ENCODE data around the gene CTSZ.

Gene CTSZ

DNA sequence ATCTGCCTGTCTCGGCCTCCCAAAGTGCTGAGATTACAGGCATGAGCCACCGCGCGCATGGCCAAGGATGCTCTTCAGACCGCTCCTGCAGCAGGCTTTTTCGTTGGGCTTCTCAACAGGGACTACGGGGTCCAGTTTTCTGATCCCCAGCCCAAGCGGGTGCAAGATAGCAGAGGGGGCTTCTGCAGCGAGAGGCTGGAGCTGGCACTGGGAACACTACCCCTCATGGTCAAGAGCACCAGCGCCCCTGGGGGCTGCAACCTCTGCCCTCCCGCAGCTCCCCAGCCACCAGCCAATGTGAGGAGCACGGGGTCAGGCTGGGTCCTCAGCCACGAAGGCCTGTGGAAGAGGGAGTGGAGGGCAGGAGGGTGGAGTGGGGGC lies 6.0 kb downstream of the CTSZ start:
- no peak overlapping the region for H3K4me3 Mint-ChIP-seq
- H3K4me1 Mint-ChIP-seq, result peaks cover 60% of the 10 kb centered on the region
- H3K27ac Mint-ChIP-seq, result peak overlapping the region; percentile 46
- no peaks in the 10 kb centered on the region for H3K27me3 Mint-ChIP-seq
- H3K9me3 Mint-ChIP-seq, result no peaks in the 10 kb centered on the region
- no peak for ATAC-seq
- peaks cover 88% of the 10 kb centered on the region for H3K36me3 Mint-ChIP-seq

DNA sequence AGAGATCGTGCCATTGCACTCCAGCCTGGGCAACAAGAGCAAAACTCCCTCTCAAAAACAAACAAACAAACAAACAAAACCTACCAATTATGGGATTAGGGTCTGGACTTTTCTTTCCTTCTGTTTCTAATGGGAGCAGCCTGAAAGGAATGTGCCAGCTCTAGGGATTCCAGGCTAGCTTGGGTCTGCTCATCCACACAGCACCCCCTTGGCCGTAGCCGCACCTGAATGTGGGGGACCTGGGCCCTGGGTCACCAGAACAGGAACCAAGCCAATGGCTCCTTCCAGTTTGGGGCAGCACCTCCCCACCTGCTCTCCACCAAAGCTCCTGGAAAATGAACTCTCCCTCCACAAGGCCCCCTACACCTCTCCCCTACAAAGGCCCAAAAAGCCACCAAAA lies 6.7 kb downstream of the CTSZ start:
- H3K4me3 Mint-ChIP-seq, result no peak overlapping the region
- H3K4me1 Mint-ChIP-seq, result peaks cover 61% of the 10 kb centered on the region
- H3K27me3 Mint-ChIP-seq, result no peaks in the 10 kb centered on the region
- peak overlapping the region; percentile 46 for H3K27ac Mint-ChIP-seq
- ATAC-seq, result no peak
- no peaks in the 10 kb centered on the region for H3K9me3 Mint-ChIP-seq
- peaks cover 88% of the 10 kb centered on the region for H3K36me3 Mint-ChIP-seq

DNA sequence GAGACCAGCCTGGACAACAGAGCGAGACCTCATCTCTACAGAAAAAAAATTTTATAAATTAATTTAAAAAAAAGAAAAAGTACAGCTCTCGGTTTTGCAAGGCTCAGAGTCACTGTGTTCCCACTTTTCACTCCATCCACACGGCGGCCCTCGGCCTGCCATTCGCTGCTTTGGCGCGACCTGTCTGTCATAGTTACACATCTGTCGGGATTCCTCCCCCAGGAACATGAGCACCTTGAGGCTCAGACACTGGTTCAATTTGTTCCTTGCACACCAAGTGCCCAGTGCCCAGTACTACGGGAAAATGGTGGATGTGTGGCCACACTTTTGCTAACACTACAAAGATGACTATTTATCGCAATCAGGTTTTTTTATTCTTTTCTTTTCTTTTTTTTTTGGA lies 8.4 kb downstream of the CTSZ start:
- no peak for ATAC-seq
- H3K36me3 Mint-ChIP-seq, result peaks cover 89% of the 10 kb centered on the region
- H3K4me3 Mint-ChIP-seq, result no peak overlapping the region
- H3K27ac Mint-ChIP-seq, result peak overlapping the region; percentile 37
- H3K9me3 Mint-ChIP-seq, result no peaks in the 10 kb centered on the region
- peaks cover 69% of the 10 kb centered on the region for H3K4me1 Mint-ChIP-seq
- no peaks in the 10 kb centered on the region for H3K27me3 Mint-ChIP-seq

DNA sequence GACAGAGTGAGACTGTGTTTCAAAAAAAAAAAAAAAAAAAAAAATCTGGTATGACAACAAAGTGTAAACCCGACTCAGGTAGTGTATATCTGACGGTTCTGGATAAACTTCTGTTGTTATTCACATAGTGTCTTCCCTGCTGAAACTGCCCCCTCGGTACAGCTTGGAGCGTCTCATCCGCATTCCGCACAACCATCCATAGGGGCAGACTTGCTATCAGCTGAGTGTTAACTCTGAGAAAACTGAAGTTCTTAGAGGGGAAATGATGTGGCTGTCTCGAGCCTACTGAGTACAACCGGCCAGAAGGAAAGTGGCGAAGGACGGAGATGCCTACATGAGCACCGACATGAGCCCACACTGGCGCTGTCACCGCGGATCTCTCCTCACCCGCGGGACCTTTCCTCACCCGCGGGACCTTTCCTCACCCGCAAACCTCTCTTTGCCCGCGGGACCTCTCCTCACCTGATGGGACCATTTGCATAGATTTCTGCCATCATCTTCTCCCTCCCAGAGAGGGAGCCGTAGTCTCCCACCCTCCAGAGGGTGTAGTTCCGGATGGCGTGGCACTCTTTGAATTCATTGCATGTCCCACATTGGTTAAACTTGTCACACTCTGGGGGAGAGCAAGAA lies 9.8 kb downstream of the CTSZ start:
- Mint-ChIP-seq H3K27me3 (no peaks in the 10 kb centered on the region), H3K4me1 (peaks cover 69% of the 10 kb centered on the region), H3K27ac (peak overlapping the region; percentile 37), H3K36me3 (peaks cover 88% of the 10 kb centered on the region), H3K9me3 (no peaks in the 10 kb centered on the region), H3K4me3 (no peak overlapping the region)
- ATAC-seq, result no peak

DNA sequence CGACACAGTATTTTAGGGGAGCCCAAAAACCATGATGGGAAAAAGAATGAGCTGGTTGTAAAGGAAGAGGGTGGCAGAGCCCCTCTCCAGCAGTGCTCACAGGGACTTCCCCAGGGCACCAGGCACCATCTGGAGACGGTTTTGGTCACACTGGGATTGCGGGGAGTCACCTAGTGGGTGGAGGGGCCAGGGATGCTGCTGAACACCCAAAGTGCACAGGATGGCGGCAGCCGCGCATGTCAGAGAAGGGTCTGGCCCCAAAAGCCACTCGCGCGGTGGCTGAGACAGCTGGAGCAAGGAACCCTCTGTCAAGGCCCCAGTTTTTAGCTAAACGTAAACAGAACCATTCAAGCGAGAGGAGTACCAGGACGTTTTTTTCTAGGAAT lies 10.8 kb downstream of the CTSZ start:
- ATAC-seq, result no peak
- Mint-ChIP-seq H3K36me3 (peaks cover 85% of the 10 kb centered on the region), H3K27ac (peak overlapping the region; percentile 36), H3K4me3 (no peak overlapping the region), H3K9me3 (no peaks in the 10 kb centered on the region), H3K4me1 (peaks cover 59% of the 10 kb centered on the region), H3K27me3 (no peaks in the 10 kb centered on the region)

DNA sequence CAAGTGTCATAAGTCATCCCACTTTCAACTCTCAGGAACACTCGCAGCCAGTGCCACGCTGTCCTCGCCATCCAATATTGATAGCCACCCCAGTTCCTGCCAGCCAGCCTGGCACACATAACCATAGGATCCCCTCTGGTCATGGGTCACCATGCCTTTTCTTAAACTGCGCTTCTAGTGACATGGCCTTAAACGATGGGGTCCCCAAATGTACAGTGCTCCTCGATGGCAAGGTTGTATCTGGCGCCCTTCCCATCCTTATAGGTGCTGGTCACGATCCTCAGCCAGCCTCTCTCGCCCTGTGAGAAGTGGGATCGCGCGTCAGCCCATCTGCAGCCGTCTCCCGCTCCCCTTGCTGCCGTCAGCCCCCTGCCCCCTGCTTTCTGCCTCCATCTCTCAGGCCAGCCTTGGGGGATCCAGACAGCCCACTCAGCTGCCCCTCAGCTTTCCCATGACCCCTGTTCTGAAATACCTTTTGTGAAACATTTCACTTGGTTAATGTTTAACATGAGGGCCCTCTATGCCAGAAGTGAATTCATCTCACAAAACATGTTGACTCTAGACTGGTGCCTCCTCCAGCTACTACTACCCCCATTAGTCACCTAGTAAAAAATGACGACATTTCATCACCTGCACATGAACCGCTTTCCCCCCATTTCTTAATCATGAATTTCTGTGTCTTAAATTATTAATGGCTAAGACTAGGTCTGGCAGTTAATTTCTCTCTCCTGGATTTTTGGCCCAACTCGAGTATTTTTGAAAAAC lies 11.4 kb downstream of the CTSZ start:
- Mint-ChIP-seq H3K36me3 (peaks cover 88% of the 10 kb centered on the region), H3K27ac (peak overlapping the region; percentile 36)

DNA sequence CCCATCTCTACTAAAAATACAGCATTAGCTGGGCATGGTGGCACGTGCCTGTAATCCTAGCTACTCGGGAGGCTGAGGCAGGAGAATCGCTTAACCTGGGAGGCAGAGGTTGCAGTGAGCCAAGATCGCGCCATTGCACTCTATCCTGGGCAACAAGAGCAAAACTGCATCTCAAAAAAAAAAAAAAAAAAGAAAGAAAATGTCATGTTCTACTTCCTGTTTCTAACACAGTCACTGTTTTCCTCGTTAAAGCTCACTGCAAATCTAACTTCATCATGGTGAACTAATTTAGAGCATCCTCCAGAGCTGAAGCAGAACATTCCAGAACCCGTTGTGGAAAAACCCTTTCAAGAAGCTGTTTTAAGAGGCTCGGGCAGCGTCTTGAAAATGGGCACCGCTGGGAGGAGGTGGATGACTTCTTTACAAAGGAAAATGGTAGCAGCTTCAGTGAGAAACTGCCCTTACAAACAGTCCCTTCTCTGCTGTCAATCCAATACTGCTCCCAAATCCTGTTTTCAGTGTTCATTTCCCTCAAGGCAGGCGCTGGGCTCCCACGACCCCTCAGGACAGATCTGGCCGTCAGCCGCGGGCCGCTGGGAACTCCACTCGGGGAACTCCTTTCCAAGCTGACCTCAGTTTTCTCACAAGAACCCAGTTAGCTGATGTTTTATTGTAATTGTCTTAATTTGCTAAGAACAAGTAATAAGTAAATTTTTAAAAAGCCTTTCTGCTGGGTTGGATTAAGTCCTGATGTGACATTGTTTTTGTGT lies 12.5 kb downstream of the CTSZ start:
- ATAC-seq, result no peak
- Mint-ChIP-seq H3K9me3 (no peaks in the 10 kb centered on the region), H3K27ac (peak overlapping the region; percentile 36), H3K27me3 (no peaks in the 10 kb centered on the region), H3K36me3 (peaks cover 91% of the 10 kb centered on the region), H3K4me1 (peaks cover 53% of the 10 kb centered on the region), H3K4me3 (no peak overlapping the region)

More for the DNA sequence above, 11.4 kb downstream of the CTSZ start:
- no peak for ATAC-seq
- H3K9me3 Mint-ChIP-seq, result no peaks in the 10 kb centered on the region
- peak overlapping the region; percentile 20 for H3K4me3 Mint-ChIP-seq
- peaks cover 57% of the 10 kb centered on the region for H3K4me1 Mint-ChIP-seq
- no peaks in the 10 kb centered on the region for H3K27me3 Mint-ChIP-seq

DNA sequence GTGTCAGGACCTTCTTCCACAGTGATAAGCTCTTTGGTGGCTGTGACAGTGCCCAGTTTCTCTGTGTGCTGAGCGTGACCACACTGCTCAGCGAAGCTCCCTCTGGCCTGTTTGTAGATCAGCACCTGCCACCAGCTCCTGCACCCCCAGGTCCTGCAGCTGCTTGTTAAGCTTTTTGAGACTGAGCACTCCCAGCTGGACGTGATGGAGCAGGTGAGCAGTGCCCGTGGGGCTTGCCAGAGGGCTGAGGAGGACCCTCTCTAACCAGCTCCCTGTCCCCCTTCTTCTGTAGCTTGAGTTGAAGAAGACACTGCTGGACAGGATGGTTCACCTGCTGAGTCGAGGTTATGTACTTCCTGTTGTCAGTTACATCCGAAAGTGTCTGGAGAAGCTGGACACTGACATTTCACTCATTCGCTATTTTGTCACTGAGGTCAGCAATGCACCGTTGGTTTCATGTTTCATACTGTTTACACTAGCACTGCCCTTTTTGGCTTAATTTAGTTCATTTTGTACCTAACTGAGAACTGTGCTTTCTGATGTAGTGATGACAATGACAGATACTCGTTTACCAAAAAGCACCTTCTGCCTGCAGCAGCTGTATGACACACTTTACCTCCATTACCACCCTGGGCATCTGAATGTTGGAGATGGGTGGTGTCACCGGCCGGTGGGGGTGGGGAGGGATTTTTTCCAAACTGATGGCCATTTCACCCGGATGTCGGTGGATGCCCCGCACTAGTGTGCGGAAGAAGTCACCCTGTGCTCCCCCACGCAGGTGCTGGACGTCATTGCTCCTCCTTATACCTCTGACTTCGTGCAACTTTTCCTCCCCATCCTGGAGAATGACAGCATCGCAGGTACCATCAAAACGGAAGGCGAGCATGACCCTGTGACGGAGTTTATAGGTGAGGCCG lies 13.5 kb downstream of the CTSZ start:
- ATAC-seq, result peak; percentile 60
- Mint-ChIP-seq H3K4me3 (no peak overlapping the region), H3K36me3 (peaks cover 91% of the 10 kb centered on the region), H3K27ac (peak overlapping the region; percentile 36), H3K4me1 (peaks cover 49% of the 10 kb centered on the region), H3K9me3 (no peaks in the 10 kb centered on the region), H3K27me3 (no peaks in the 10 kb centered on the region)

DNA sequence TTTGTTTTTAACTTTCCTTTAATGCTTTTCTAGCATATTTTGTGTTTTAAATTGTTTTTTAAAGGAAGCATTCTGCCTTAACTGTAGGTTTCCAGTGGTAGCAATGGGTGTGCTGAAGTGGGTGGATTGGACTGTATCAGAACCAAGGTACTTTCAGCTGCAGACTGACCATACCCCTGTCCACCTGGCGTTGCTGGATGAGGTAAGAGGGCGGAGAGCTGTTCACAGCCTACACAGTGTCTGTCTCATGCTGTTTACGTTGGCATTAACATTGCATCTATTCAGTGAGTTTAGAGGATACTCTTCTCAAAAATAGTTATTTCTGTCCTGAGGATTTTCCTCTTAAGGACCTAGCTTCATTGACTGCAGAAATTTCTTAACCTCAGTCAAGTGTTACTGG lies 14.1 kb downstream of the CTSZ start:
- H3K27ac Mint-ChIP-seq, result peak overlapping the region; percentile 36
- ATAC-seq, result peak; percentile 17
- no peak overlapping the region for H3K4me3 Mint-ChIP-seq
- H3K9me3 Mint-ChIP-seq, result no peaks in the 10 kb centered on the region
- H3K4me1 Mint-ChIP-seq, result peaks cover 51% of the 10 kb centered on the region
- no peaks in the 10 kb centered on the region for H3K27me3 Mint-ChIP-seq
- H3K36me3 Mint-ChIP-seq, result peaks cover 90% of the 10 kb centered on the region

DNA sequence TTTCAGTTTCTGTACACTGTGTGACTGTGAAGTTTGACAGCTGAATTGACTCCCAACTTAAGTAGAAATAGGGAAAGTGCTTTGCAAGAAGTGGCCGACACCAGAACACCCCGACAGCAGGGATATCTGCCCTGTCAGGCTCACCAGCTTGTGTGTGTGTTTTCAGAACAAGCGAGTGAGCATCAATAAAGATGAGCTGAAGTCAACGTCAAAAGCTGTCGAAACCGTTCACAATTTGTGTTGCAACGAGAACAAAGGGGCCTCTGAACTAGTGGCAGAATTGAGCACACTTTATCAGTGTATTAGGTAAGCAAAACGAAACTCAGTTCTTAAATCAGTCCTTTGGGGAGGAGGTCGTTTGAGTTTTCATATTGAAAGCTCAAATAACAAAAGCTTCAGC lies 15.3 kb downstream of the CTSZ start:
- H3K4me3 Mint-ChIP-seq, result no peak overlapping the region
- H3K9me3 Mint-ChIP-seq, result no peaks in the 10 kb centered on the region
- no peaks in the 10 kb centered on the region for H3K27me3 Mint-ChIP-seq

DNA sequence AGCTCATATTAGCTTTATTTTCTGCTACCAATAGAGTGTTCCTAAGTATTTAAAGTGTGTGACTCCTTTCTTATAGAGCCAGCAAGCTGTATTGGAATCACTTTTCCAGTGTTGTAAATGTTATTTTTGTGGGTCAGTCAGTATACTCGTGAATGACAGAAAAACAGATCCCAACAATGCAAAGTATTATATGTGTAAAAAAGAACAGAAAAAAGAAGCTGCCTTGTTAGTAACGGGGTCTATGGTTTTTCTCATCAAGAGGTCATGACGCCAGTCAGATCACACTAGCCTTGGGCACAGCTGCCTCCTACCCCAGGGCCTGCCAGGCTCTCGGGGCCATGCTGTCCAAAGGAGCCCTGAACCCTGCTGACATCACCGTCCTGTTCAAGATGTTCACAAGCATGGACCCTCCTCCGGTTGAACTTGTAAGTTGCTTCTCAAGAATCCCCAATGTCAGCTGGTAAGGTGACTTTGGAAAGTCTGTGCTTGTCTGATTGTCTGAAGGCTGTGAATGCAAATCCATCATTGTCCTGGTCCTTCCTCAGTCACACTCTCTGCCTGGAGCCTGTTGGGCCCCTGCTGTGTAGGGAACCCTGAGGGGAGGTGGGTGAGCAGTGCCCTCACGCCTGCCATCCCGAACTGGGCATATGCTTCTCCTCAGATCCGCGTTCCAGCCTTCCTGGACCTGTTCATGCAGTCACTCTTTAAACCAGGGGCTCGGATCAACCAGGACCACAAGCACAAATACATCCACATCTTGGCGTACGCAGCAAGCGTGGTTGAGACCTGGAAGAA lies 16.2 kb downstream of the CTSZ start:
- Mint-ChIP-seq H3K4me1 (peaks cover 49% of the 10 kb centered on the region), H3K27me3 (no peaks in the 10 kb centered on the region), H3K36me3 (peaks cover 90% of the 10 kb centered on the region), H3K27ac (no peak overlapping the region), H3K4me3 (no peak overlapping the region), H3K9me3 (no peaks in the 10 kb centered on the region)
- no peak for ATAC-seq

More for the DNA sequence above, 15.3 kb downstream of the CTSZ start:
- Mint-ChIP-seq H3K36me3 (peaks cover 91% of the 10 kb centered on the region), H3K27ac (no peak overlapping the region), H3K4me1 (peaks cover 51% of the 10 kb centered on the region)
- ATAC-seq, result no peak

DNA sequence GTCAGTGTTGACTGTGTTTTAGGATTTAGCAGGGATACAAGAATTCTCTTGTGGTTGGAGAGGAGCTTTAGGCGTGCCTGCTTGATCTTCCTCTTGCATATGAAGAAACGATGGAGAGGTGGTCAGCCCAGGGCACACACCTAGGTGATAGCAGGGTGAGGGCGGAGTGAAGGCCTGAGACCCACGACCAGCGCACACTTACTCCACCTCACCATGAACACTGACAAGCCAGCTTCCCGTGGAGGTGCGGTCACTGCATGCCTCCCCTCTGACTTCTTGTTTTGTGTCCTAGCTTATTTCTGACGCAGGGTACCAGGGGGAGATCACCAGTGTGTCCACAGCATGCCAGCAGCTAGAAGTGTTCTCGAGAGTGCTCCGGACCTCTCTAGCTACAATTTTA lies 17.9 kb downstream of the CTSZ start:
- H3K27me3 Mint-ChIP-seq, result no peaks in the 10 kb centered on the region
- H3K4me3 Mint-ChIP-seq, result no peak overlapping the region
- peaks cover 81% of the 10 kb centered on the region for H3K36me3 Mint-ChIP-seq
- no peak for ATAC-seq
- H3K9me3 Mint-ChIP-seq, result no peaks in the 10 kb centered on the region
- H3K4me1 Mint-ChIP-seq, result peaks cover 49% of the 10 kb centered on the region
- H3K27ac Mint-ChIP-seq, result no peak overlapping the region

DNA sequence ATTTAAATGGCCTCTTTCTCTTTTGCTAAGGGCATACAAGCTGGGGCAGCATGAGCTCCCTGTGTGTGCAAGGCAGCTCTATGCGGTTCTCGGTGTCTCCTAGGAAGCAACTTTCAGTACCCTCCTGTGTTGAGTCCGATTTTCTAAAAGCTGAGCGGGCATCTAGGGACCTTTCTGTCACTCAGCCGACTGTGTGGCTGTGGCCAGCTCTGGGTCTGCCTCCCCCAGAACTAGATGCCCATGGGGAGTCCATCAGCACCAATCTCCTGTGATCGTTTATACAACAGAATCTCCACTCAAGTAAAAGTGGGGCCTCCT lies 18.5 kb downstream of the CTSZ start:
- Mint-ChIP-seq H3K27ac (no peak overlapping the region), H3K36me3 (peaks cover 78% of the 10 kb centered on the region), H3K9me3 (no peaks in the 10 kb centered on the region), H3K4me1 (peaks cover 49% of the 10 kb centered on the region), H3K27me3 (no peaks in the 10 kb centered on the region), H3K4me3 (no peak overlapping the region)
- no peak for ATAC-seq

DNA sequence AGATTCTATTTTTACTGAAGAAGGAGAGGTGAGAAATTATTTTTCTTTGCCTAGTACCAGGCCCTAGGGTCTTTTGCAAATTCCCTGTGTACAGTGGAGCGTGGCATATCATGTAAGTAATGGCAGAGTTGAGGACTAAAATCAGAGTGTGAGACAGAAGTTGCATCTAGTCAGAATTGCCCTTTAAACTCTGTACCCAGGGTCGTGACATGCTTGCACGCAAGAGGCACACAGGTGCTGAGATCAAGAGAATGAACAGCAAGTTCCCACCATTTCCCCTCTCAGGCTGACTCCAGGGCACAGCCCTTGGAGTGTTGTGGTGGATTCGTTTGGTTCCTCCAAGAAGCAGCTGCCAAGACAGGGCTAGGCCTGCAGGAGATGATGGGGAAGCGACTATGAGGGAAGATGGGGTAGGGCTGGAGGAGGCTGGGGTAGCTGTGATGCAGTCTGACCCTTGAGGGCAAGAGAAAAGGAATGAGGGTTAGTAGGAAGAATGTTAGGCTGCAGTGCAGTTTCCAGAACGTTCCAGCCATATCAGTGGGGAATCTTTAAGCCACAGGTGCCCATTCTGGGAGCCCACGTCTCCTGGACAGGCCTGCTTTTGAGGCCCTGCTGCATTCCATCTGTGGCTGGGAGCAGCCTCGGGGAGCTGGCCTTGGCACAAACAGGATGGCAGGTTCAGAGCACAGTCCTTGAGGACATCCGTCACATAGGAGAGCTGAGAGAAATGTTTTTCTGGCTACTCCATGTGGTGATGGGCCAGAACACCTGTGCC lies 19.1 kb downstream of the CTSZ start:
- Mint-ChIP-seq H3K27me3 (no peaks in the 10 kb centered on the region), H3K36me3 (peaks cover 74% of the 10 kb centered on the region), H3K27ac (no peak overlapping the region), H3K4me1 (peaks cover 46% of the 10 kb centered on the region), H3K4me3 (no peak overlapping the region), H3K9me3 (no peaks in the 10 kb centered on the region)
- no peak for ATAC-seq
